Measurements from ENCODE around the gene AK9.
"Not testable (repeated sequence)": the region's sequence is repeated elsewhere in the genome, so short reads cannot be mapped to it uniquely, and the experiment has no call there.

Gene AK9

GRCh38 chr6:109690737-109691621 lies at the start of gene AK9, which contains the start of gene FIG4:
AK9 (minus strand) TSS chr6:109691202; CDS start chr6:109675745, 15,457 bp downstream.
FIG4 (plus strand) TSS chr6:109691296; CDS start chr6:109691436, 140 bp downstream.
- peak within 1 kb of the TSS; percentile 67 for H3K4me3 ChIP-seq (ENCODE audit: low read depth, low read length)
- peak; percentile 25; the same call in 1 of the 2 replicates for TF ChIP-seq CTCF (IDR thresholded peaks at IDR 0.05; ENCODE audit: borderline replicate concordance, insufficient read depth, low read depth, low read length)

- TF ChIP-seq CTCF (IDR thresholded peaks at IDR 0.05; ENCODE audit: borderline replicate concordance, insufficient read depth, low read depth, low read length) = no peak
These were observed 49.8 kb upstream of the AK9 start for GRCh38 chr6:109740787-109741186.

GRCh38 chr6:109739686-109740085 lies 48.7 kb upstream of the AK9 start:
- no peak overlapping the region for H3K4me3 ChIP-seq (ENCODE audit: low read depth, low read length)
- TF ChIP-seq CTCF (IDR thresholded peaks at IDR 0.05; ENCODE audit: borderline replicate concordance, insufficient read depth, low read depth, low read length) = no peak

More at GRCh38 chr6:109740787-109741186, 49.8 kb upstream of the AK9 start:
- H3K4me3 ChIP-seq (ENCODE audit: low read depth, low read length) = no peak overlapping the region

- no peak for TF ChIP-seq CTCF (IDR thresholded peaks at IDR 0.05; ENCODE audit: borderline replicate concordance, insufficient read depth, low read depth, low read length)
- no peak overlapping the region for H3K4me3 ChIP-seq (ENCODE audit: low read depth, low read length)
These were observed 47.7 kb upstream of the AK9 start for GRCh38 chr6:109738667-109739066.

- no peak overlapping the region for H3K4me3 ChIP-seq (ENCODE audit: low read depth, low read length)
- TF ChIP-seq CTCF (IDR thresholded peaks at IDR 0.05; ENCODE audit: borderline replicate concordance, insufficient read depth, low read depth, low read length) = no peak
These were observed 47.3 kb upstream of the AK9 start for GRCh38 chr6:109738255-109738654.

GRCh38 chr6:109736273-109737025 lies 45.4 kb upstream of the AK9 start:
- no peak overlapping the region for H3K4me3 ChIP-seq (ENCODE audit: low read depth, low read length)
- no peak for TF ChIP-seq CTCF (IDR thresholded peaks at IDR 0.05; ENCODE audit: borderline replicate concordance, insufficient read depth, low read depth, low read length)

GRCh38 chr6:109725250-109725649 lies 34.2 kb upstream of the AK9 start:
- H3K4me3 ChIP-seq (ENCODE audit: low read depth, low read length) = not testable (repeated sequence)
